HFF-Myc (cell line): ENCODE data around the gene TCHHL1.
A peak's percentile ranks its signal among the peaks of the same experiment; 100 is the strongest.

ENCODE experiments used
- DNase-seq: peaks from one replicate; pipeline ENCODE4 v3.0.0-alpha.2; 2011; ENCODE audit warnings: low read depth; ENCODE audit errors: extremely low read depth
- H3K4me3 ChIP-seq: replicated peaks from 2 replicates; pipeline ENCODE4 v1.5.1; 2011; ENCODE audit warnings: low read depth, mild to moderate bottlenecking, control low read depth, low read length
- CTCF ChIP-seq: IDR thresholded peaks from 2 replicates; pipeline ENCODE4 v1.5.1; 2012; ENCODE audit warnings: mild to moderate bottlenecking, low read depth, low read length, control low read depth; ENCODE audit errors: missing control alignments

TCHHL1 gene

GRCh38 chr1:152109998-152110294 is 21.1 kb upstream of the TCHHL1 start:
- TF ChIP-seq CTCF, result no peak
- H3K4me3 ChIP-seq, result no peak overlapping the region
- DNase-seq, result no peak

GRCh38 chr1:152109231-152109997 is 20.6 kb upstream of the TCHHL1 start:
- DNase-seq, result no peak
- H3K4me3 ChIP-seq, result no peak overlapping the region
- TF ChIP-seq CTCF, result no peak

- no peak for DNase-seq
- no peak overlapping the region for H3K4me3 ChIP-seq
- no peak for TF ChIP-seq CTCF
These were observed 20.0 kb upstream of the TCHHL1 start for GRCh38 chr1:152108882-152109222.

- DNase-seq, result no peak
- H3K4me3 ChIP-seq, result 0 out of 2 replicates have a peak overlapping the region, but pooled peaks have one; percentile 4
- TF ChIP-seq CTCF, result no peak
These were observed 19.4 kb upstream of the TCHHL1 start for GRCh38 chr1:152107984-152108881.

GRCh38 chr1:152107031-152107983 is 18.4 kb upstream of the TCHHL1 start:
- TF ChIP-seq CTCF, result no peak
- DNase-seq, result no peak
- 0 out of 2 replicates have a peak overlapping the region, but pooled peaks have one; percentile 4 for H3K4me3 ChIP-seq

- DNase-seq, result no peak
- H3K4me3 ChIP-seq, result no peak overlapping the region
- no peak for TF ChIP-seq CTCF
These were observed 16.0 kb upstream of the TCHHL1 start for GRCh38 chr1:152104854-152105253.
